Sciatic nerve (tissue), 2 donors: ENCODE measurements around the gene RBX1. TPM values are rescaled to one million over a fixed set of nuclear protein-coding genes. Genes with fewer than 3 reads are reported as not detected.

Experiments
- ATAC-seq: fragments of 200-7000 bp; cut with Tn5 transposase; one replicate; pipeline ENCODE4 v1.9.1; 2020; ENCODE audit warnings: mild to moderate bottlenecking, moderate library complexity
- DNase-seq: peaks from one replicate; pipeline ENCODE4 v3.0.0-alpha.2; 2020; ENCODE audit warnings: low spot score
- intact Hi-C: fragments of 100-400 bp; cut with DNase I; formaldehyde crosslinking; loops from one replicate; pipeline ENCODE4 v1.14.2; 2022
- total RNA-seq: library from RNA; stranded (reverse); fragmentation: NEBNext Ultra II Directional; extraction: Animal tissue kit (Norgen Biotek cat#: 25700); gene quantifications from one replicate; pipeline ENCODE4 v1.2.1, GENCODE V29; 2021
- donor health status: DM: no; HTN: no; CAD: no.
- donor health status: DM: no; HTN: no; CAD: no.

The RBX1 gene
- total RNA-seq, 1 donor from 2014 or later = 52.0 TPM

GRCh38 chr22:41009222-41009948 is 58.2 kb downstream of the RBX1 start:
- intact Hi-C loops = no loop called here
- no peak for ATAC-seq
- DNase-seq = no peak

- ATAC-seq (no peak), DNase-seq (no peak)
- intact Hi-C loops = no loop called here
These were observed 63.8 kb downstream of the RBX1 start for GRCh38 chr22:41015003-41015402.

GRCh38 chr22:41021061-41021612 is 70.0 kb downstream of the RBX1 start:
- ATAC-seq (no peak), DNase-seq (no peak)
- intact Hi-C loops = no loop called here

GRCh38 chr22:41021613-41022454 is 70.7 kb downstream of the RBX1 start:
- ATAC-seq = peak; percentile 80
- intact Hi-C loops = no loop called here
- peak; percentile 85 for DNase-seq

GRCh38 chr22:41022470-41023298 is 71.5 kb downstream of the RBX1 start:
- DNase-seq = peak; percentile 95
- peak; percentile 98 for ATAC-seq
- intact Hi-C loops = no loop called here

Other genes with a start within 250 kb of the RBX1 start
- 19.6 TPM for gene SLC25A17, start 132.0 kb upstream of the RBX1 start, total RNA-seq
- 238 TPM for gene ST13, start 94.7 kb upstream of the RBX1 start, total RNA-seq
- gene XPNPEP3, start 94.2 kb upstream of the RBX1 start, total RNA-seq = 19.2 TPM
- gene DNAJB7, start 89.3 kb upstream of the RBX1 start, total RNA-seq = not detected
- gene EP300, start 141.2 kb downstream of the RBX1 start, total RNA-seq = 84.3 TPM